ENCODE data around the gene CIB2. TPM values are rescaled to one million over a fixed set of nuclear protein-coding genes. Genes with fewer than 3 reads are reported as not detected.

The CIB2 gene
- total RNA-seq, 1 experiment from 2014 or later = 5.8 TPM

DNA sequence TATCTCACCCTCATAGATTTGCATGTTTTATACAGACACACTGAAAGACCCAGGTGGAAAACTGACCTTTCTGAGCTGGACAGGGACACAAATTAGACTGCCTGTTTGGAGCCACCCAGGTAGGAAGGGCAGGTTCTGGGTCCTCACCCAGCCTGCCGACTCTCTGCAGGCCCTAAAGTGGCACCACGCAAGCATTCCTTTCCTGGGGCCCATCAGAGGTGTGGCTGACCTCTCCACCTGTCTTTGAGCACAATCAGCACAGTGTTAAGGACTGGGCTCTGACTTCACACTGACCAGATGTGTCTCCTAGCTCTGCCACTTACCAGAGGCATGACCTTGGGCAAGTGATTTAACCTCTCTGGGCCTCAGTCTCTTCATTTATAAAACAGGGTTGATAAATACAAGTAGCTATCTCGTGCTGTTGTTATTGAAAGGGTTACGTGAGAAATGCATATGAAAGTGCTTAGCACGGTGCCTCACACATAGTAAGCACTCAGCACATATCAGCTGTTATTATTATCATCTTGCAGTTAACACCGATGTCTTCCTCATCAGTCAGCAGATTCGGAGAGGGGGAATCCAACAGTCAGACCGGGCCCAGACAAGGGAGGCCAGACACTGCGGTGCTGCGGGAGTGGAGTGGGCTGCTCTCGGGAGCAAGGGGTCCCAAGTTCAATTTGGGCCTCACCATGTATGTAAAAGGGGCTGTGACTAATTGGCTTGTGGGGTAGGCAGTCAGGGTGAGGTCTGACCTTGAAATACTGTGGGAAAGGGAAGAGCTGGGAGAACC lies 51.8 kb downstream of the CIB2 start:
- ChIA-PET CTCF (no interaction called here), POLR2A (ENCODE audit: unreplicated experiment) (interaction anchor here (0.6 kb wide), 1 partner anchor 12 kb away, joined by 5 read pairs; no protein-coding TSS in a partner anchor)
- Histone ChIP-seq H3K4me1 (replicated peaks; ENCODE audit: insufficient read depth) (peaks cover 24% of the 10 kb centered on the region), H3K4me2 (no peak overlapping the region), H3K9me2 (ENCODE audit: insufficient read depth) (no peaks in the 10 kb centered on the region), H3K79me2 (ENCODE audit: low read depth) (0 out of 2 replicates have a peak, but pooled peaks cover 12% of the 10 kb centered on the region), H3K4me3 (no peak overlapping the region), H3K36me3 (ENCODE audit: low read depth) (no peaks in the 10 kb centered on the region), H3K27ac (no peak overlapping the region), H3F3A (ENCODE audit: insufficient read depth, low read depth) (no peaks in the 10 kb centered on the region), H3K9me3 (ENCODE audit: insufficient read depth, low read depth) (no peaks in the 10 kb centered on the region), H2AFZ (no peak overlapping the region), H4K20me1 (ENCODE audit: insufficient read depth) (no peaks in the 10 kb centered on the region), H3K27me3 (ENCODE audit: insufficient read depth, low read depth) (no peaks in the 10 kb centered on the region)
- TF ChIP-seq CTCF (conservative IDR thresholded peaks at IDR 0.05) (no peak), EZH2 (IDR thresholded peaks at IDR 0.05; ENCODE audit: low read depth) (no peak)
- BruUV-seq (replicated peaks) = no TSS peak
- DNase-seq = no peak
- intact Hi-C loops (cut with micrococcal nuclease; ENCODE audit: unreplicated experiment) = no loop called here

- peaks cover 24% of the 10 kb centered on the region for H3K4me1 ChIP-seq (replicated peaks; ENCODE audit: insufficient read depth)
- H3K4me3 ChIP-seq = peak overlapping the region; percentile 49
- no peaks in the 10 kb centered on the region for H3K27me3 ChIP-seq (ENCODE audit: insufficient read depth, low read depth)
- intact Hi-C loops (cut with micrococcal nuclease; ENCODE audit: unreplicated experiment) = no loop called here
- CTCF ChIA-PET = no interaction called here
- H3K9me2 ChIP-seq (ENCODE audit: insufficient read depth) = no peaks in the 10 kb centered on the region
- 0 out of 2 replicates have a peak, but pooled peaks cover 15% of the 10 kb centered on the region for H3K79me2 ChIP-seq (ENCODE audit: low read depth)
- DNase-seq = no peak
- no peaks in the 10 kb centered on the region for H3K9me3 ChIP-seq (ENCODE audit: insufficient read depth, low read depth)
- H3K27ac ChIP-seq = no peak overlapping the region
- BruUV-seq (replicated peaks) = no TSS peak
- peak overlapping the region; percentile 52; the same call in 1 of the 2 replicates for H2AFZ ChIP-seq
- no peaks in the 10 kb centered on the region for H3F3A ChIP-seq (ENCODE audit: insufficient read depth, low read depth)
- POLR2A ChIA-PET (ENCODE audit: unreplicated experiment) = no interaction called here
- H3K4me2 ChIP-seq = peak overlapping the region; percentile 72
- no peak for TF ChIP-seq CTCF (conservative IDR thresholded peaks at IDR 0.05)
- no peak for TF ChIP-seq EZH2 (IDR thresholded peaks at IDR 0.05; ENCODE audit: low read depth)
- no peaks in the 10 kb centered on the region for H4K20me1 ChIP-seq (ENCODE audit: insufficient read depth)
- no peaks in the 10 kb centered on the region for H3K36me3 ChIP-seq (ENCODE audit: low read depth)
These were observed 53.4 kb downstream of the CIB2 start for GRCh38 chr15:78077871-78078210.

GRCh38 chr15:78077053-78077870 lies 54.0 kb downstream of the CIB2 start, which contains the start of gene TBC1D2B:
TBC1D2B (minus strand) TSS chr15:78077711; CDS start chr15:78077652, 59 bp downstream.
- Histone ChIP-seq H3K4me3 (peak within 1 kb of the TSS; percentile 84), H3K79me2 (ENCODE audit: low read depth) (0 out of 2 replicates have a peak, but pooled peaks cover 15% of the 10 kb centered on the region), H3K4me1 (replicated peaks; ENCODE audit: insufficient read depth) (peaks cover 18% of the 10 kb centered on the region), H3F3A (ENCODE audit: insufficient read depth, low read depth) (no peaks in the 10 kb centered on the region), H3K27me3 (ENCODE audit: insufficient read depth, low read depth) (no peaks in the 10 kb centered on the region), H3K9me2 (ENCODE audit: insufficient read depth) (no peaks in the 10 kb centered on the region), H2AFZ (peak within 1 kb of the TSS; percentile 97), H3K36me3 (ENCODE audit: low read depth) (no peaks in the 10 kb centered on the region), H3K27ac (no peak within 1 kb of the TSS), H3K4me2 (peak within 1 kb of the TSS; percentile 99), H4K20me1 (ENCODE audit: insufficient read depth) (no peaks in the 10 kb centered on the region), H3K9me3 (ENCODE audit: insufficient read depth, low read depth) (no peaks in the 10 kb centered on the region)
- CTCF ChIA-PET = interaction anchor here (0.6 kb wide), 1 partner anchor 70 kb away, joined by 3 read pairs; no protein-coding TSS in a partner anchor
- DNase-seq = peak in 1 of 2 experiments; percentile 46
- no TSS peak for BruUV-seq (replicated peaks)
- TF ChIP-seq EZH2 (IDR thresholded peaks at IDR 0.05; ENCODE audit: low read depth) (no peak), CTCF (conservative IDR thresholded peaks at IDR 0.05) (no peak)
- intact Hi-C loops (cut with micrococcal nuclease; ENCODE audit: unreplicated experiment) = no loop called here
- POLR2A ChIA-PET (ENCODE audit: unreplicated experiment) = interaction anchor here (0.6 kb wide), 1 partner anchor 55 kb away, joined by 3 read pairs; no protein-coding TSS in a partner anchor

Data from PC-9 (cell line).